Neural progenitor cell (in vitro differentiated cells): Measurements from ENCODE around the gene MOK.

Experiments
- EZH2 ChIP-seq: fragments of 200-600 bp; sonication (generic); IDR thresholded peaks from 2 replicates; pipeline ENCODE4 v1.6.1; 2017; ENCODE audit warnings: antibody characterized with exemption, mild to moderate bottlenecking, moderate library complexity
- EZH2phosphoT487 ChIP-seq: fragments of 200-600 bp; sonication (generic); IDR thresholded peaks from 2 replicates; pipeline ENCODE4 v1.6.1; 2017; ENCODE audit warnings: antibody characterized with exemption
- TF ChIP-seq, protein P1 (sequence below): fragments of 200-600 bp; sonication (generic); IDR thresholded peaks from 2 replicates; pipeline ENCODE4 v1.5.1; 2017; ENCODE audit warnings: antibody characterized with exemption, mild to moderate bottlenecking

DNA sequence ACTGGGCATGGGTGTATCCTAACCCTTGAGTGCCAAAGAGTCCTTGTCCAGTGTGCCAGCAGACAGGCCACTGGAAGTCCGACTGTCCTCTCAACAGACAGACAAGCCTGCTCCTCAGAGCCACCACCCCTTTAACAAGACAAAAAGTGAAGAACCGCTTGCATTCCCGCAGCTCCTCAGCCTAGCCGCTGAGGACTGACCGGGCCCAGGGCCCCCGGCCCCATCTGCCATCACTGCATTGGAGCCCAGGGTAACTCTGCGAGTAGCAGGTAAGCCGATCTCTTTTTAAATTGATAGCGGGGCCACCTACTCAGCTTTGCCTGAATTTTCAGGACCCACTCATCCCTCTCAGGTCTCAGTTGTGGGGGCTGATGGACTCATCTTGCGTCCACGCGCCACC, 68.9 kb downstream of the MOK start:
- no peak for TF ChIP-seq EZH2
- TF ChIP-seq, protein P1, sequence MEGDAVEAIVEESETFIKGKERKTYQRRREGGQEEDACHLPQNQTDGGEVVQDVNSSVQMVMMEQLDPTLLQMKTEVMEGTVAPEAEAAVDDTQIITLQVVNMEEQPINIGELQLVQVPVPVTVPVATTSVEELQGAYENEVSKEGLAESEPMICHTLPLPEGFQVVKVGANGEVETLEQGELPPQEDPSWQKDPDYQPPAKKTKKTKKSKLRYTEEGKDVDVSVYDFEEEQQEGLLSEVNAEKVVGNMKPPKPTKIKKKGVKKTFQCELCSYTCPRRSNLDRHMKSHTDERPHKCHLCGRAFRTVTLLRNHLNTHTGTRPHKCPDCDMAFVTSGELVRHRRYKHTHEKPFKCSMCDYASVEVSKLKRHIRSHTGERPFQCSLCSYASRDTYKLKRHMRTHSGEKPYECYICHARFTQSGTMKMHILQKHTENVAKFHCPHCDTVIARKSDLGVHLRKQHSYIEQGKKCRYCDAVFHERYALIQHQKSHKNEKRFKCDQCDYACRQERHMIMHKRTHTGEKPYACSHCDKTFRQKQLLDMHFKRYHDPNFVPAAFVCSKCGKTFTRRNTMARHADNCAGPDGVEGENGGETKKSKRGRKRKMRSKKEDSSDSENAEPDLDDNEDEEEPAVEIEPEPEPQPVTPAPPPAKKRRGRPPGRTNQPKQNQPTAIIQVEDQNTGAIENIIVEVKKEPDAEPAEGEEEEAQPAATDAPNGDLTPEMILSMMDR = no peak
- TF ChIP-seq EZH2phosphoT487 = no peak
